Chondrocyte (in vitro differentiated cells): ENCODE data around the gene SPTB. TPM values are rescaled to one million over a fixed set of nuclear protein-coding genes. Genes with fewer than 3 reads are reported as not detected.

Experiments used
- DNase-seq: peaks from one replicate; pipeline ENCODE4 v3.0.0; 2021; ENCODE audit warnings: mixed read lengths, low spot score
- H3K27ac Mint-ChIP-seq: one replicate; pipeline ENCODE4 v1.8.0; 2021; ENCODE audit warnings: mild to moderate bottlenecking, moderate library complexity, mixed read lengths; ENCODE audit not compliant: unreplicated experiment
- H3K27me3 Mint-ChIP-seq: 2 replicates; pipeline ENCODE4 v1.8.0; 2021; ENCODE audit warnings: low read depth, mixed read lengths
- H3K36me3 Mint-ChIP-seq: 2 replicates; pipeline ENCODE4 v1.8.0; 2021; ENCODE audit warnings: low read depth, mixed read lengths
- H3K4me1 Mint-ChIP-seq: 2 replicates; pipeline ENCODE4 v1.8.0; 2021; ENCODE audit warnings: low read depth, mild to moderate bottlenecking, mixed read lengths
- H3K4me3 Mint-ChIP-seq: one replicate; pipeline ENCODE4 v1.8.0; 2021; ENCODE audit warnings: mild to moderate bottlenecking, moderate library complexity, mixed read lengths; ENCODE audit not compliant: unreplicated experiment
- H3K9me3 Mint-ChIP-seq: 2 replicates; pipeline ENCODE4 v1.8.0; 2021; ENCODE audit warnings: low read depth, mixed read lengths
- CTCF ChIP-seq: fragments of 200-600 bp; sonication (generic); IDR thresholded peaks from 2 replicates; pipeline ENCODE4 v1.5.0; 2021; ENCODE audit warnings: antibody characterized with exemption, mild to moderate bottlenecking, moderate library complexity
- total RNA-seq: library from RNA; stranded (reverse); gene quantifications from 3 replicates; pipeline ENCODE4 v1.2.1, GENCODE V29; 2021

The SPTB gene
- total RNA-seq, 1 donor from 2014 or later, result 7.2 TPM

GRCh38 chr14:64703395-64704142, 176.1 kb downstream of the SPTB start:
- Mint-ChIP-seq H3K27me3 (no peaks in the 10 kb centered on the region), H3K9me3 (no peaks in the 10 kb centered on the region), H3K4me1 (peaks cover 46% of the 10 kb centered on the region), H3K4me3 (peak overlapping the region; percentile 78), H3K27ac (peak overlapping the region; percentile 94), H3K36me3 (peaks cover 3% of the 10 kb centered on the region)
- no peak for DNase-seq
- no peak for TF ChIP-seq CTCF

GRCh38 chr14:64702493-64703394, 177.0 kb downstream of the SPTB start:
- DNase-seq, result no peak
- H3K27me3 Mint-ChIP-seq, result no peaks in the 10 kb centered on the region
- H3K4me1 Mint-ChIP-seq, result peaks cover 38% of the 10 kb centered on the region

GRCh38 chr14:64701660-64702059, 178.0 kb downstream of the SPTB start:
- Mint-ChIP-seq H3K27ac (no peak overlapping the region), H3K36me3 (no peaks in the 10 kb centered on the region), H3K9me3 (no peaks in the 10 kb centered on the region), H3K27me3 (no peaks in the 10 kb centered on the region), H3K4me3 (no peak overlapping the region), H3K4me1 (peaks cover 28% of the 10 kb centered on the region)
- no peak for DNase-seq
- TF ChIP-seq CTCF, result no peak

More at GRCh38 chr14:64702493-64703394, 177.0 kb downstream of the SPTB start:
- H3K36me3 Mint-ChIP-seq, result peaks cover 3% of the 10 kb centered on the region
- TF ChIP-seq CTCF, result no peak
- H3K4me3 Mint-ChIP-seq, result peak overlapping the region; percentile 31
- H3K27ac Mint-ChIP-seq, result no peak overlapping the region
- H3K9me3 Mint-ChIP-seq, result no peaks in the 10 kb centered on the region

GRCh38 chr14:64700894-64701293, 178.8 kb downstream of the SPTB start:
- Mint-ChIP-seq H3K27me3 (no peaks in the 10 kb centered on the region), H3K9me3 (no peaks in the 10 kb centered on the region), H3K4me3 (no peak overlapping the region), H3K4me1 (peaks cover 22% of the 10 kb centered on the region), H3K27ac (no peak overlapping the region), H3K36me3 (no peaks in the 10 kb centered on the region)
- no peak for DNase-seq
- no peak for TF ChIP-seq CTCF

- no peaks in the 10 kb centered on the region for H3K36me3 Mint-ChIP-seq
- peaks cover 16% of the 10 kb centered on the region for H3K4me1 Mint-ChIP-seq
- no peak overlapping the region for H3K27ac Mint-ChIP-seq
- no peak for TF ChIP-seq CTCF
- H3K4me3 Mint-ChIP-seq, result no peak overlapping the region
- H3K9me3 Mint-ChIP-seq, result no peaks in the 10 kb centered on the region
- no peaks in the 10 kb centered on the region for H3K27me3 Mint-ChIP-seq
- no peak for DNase-seq
Measured at GRCh38 chr14:64700290-64700689, 179.4 kb downstream of the SPTB start.
